Prostate gland (tissue), 2 donors: Measurements from ENCODE around the gene STXBP6. TPM values are rescaled to one million over a fixed set of nuclear protein-coding genes. Genes with fewer than 3 reads are reported as not detected.

Experiments
- DNase-seq: peaks from one replicate; pipeline ENCODE4 v3.0.0-alpha.2; 2019; ENCODE audit warnings: low spot score
- H3K27ac ChIP-seq, 2 donors: fragments of 200-600 bp; sonication (generic); 2 replicates each; pipeline ENCODE4 v1.5.1; 2017 to 2019
- H3K27me3 ChIP-seq: fragments of 200-600 bp; sonication (generic); replicated peaks from 2 replicates; pipeline ENCODE4 v1.5.1; 2019; ENCODE audit not compliant: insufficient read depth
- H3K36me3 ChIP-seq, 2 donors: fragments of 200-600 bp; sonication (generic); 1 replicate in 1 of 2; 2 replicates in 1 of 2; pipeline versions ENCODE4 v1.5.1 to v1.8.1; 2017 to 2019
- H3K4me1 ChIP-seq: fragments of 200-600 bp; sonication (generic); replicated peaks from 2 replicates; pipeline ENCODE4 v1.5.1; 2019
- H3K4me3 ChIP-seq, 2 donors: fragments of 200-600 bp; sonication (generic); 2 replicates each; pipeline ENCODE4 v1.5.1; 2017 to 2019
- H3K9me3 ChIP-seq: fragments of 200-600 bp; sonication (generic); 2 replicates; pipeline ENCODE4 v1.5.1; 2017
- CTCF ChIP-seq, 4 experiments: fragments of 200-600 bp in 2 of 4; fragments of 450-650 bp in 2 of 4; sonication (generic) in 2 of 4; IDR thresholded peaks; 1 replicate in 3 of 4; 2 replicates in 1 of 4; pipeline ENCODE4 v1.5.1; 2016 to 2019; ENCODE audit warnings: antibody characterized with exemption in 4 of 4, mild to moderate bottlenecking in 2 of 4, moderate library complexity in 2 of 4
- POLR2A ChIP-seq: fragments of 450-650 bp; IDR thresholded peaks from one replicate; pipeline ENCODE4 v1.6.1; 2016; ENCODE audit warnings: antibody characterized with exemption, mild to moderate bottlenecking
- POLR2AphosphoS5 ChIP-seq: sonication (generic); formaldehyde crosslinking; IDR thresholded peaks from one replicate; pipeline ENCODE4 v1.6.1; 2017; ENCODE audit warnings: antibody characterized with exemption
- WGBS: methylation state at CpG from one replicate; pipeline ENCODE4 v1.1.5; 2018; 5-methylcytosine and 5-hydroxymethylcytosine counted together
- intact Hi-C: fragments of 100-400 bp; cut with DNase I; formaldehyde crosslinking; loops from one replicate; pipeline ENCODE4 v1.14.2; 2022
- total RNA-seq, 2 donors: library from RNA; depleted of rRNA; stranded (reverse); fragments of >200 nt; gene quantifications; one replicate each; pipeline ENCODE4 v1.1.0, GENCODE V29; 2016

Gene STXBP6
- total RNA-seq, 2 donors from 2014 or later: 12.4 to 32.3 TPM

- no peaks in the 10 kb centered on the region for H3K4me1 ChIP-seq
- H3K27me3 ChIP-seq: no peaks in the 10 kb centered on the region
- H3K27ac ChIP-seq: no peak overlapping the region
- H3K9me3 ChIP-seq: no peaks in the 10 kb centered on the region
- intact Hi-C loops: no loop called here
- H3K36me3 ChIP-seq: no peaks in the 10 kb centered on the region
- TF ChIP-seq POLR2AphosphoS5: no peak
- TF ChIP-seq CTCF (IDR thresholded peaks at IDR 0.05): no peak
- DNase-seq: no peak
- H3K4me3 ChIP-seq: no peak overlapping the region
- WGBS: 96% methylated on average over 10 of the region's 10 CpGs
Measured at GRCh38 chr14:25032092-25032784, 17.7 kb downstream of the STXBP6 start.

- Histone ChIP-seq H3K4me3 (no peak overlapping the region), H3K4me1 (no peaks in the 10 kb centered on the region), H3K27ac (no peak overlapping the region), H3K9me3 (no peaks in the 10 kb centered on the region), H3K27me3 (no peaks in the 10 kb centered on the region), H3K36me3 (no peaks in the 10 kb centered on the region)
- no peak for TF ChIP-seq CTCF (IDR thresholded peaks at IDR 0.05)
- no peak for TF ChIP-seq POLR2AphosphoS5
- no peak for TF ChIP-seq POLR2A
- no peak for DNase-seq
- 91% methylated on average over 4 of the region's 4 CpGs for WGBS
- intact Hi-C loops: no loop called here
Measured at GRCh38 chr14:25026476-25027137, 23.3 kb downstream of the STXBP6 start.

GRCh38 chr14:25019892-25020291 lies 30.1 kb downstream of the STXBP6 start:
- no peak overlapping the region for H3K4me3 ChIP-seq
- 83% methylated on average over 1 of the region's 1 CpG for WGBS
- intact Hi-C loops: no loop called here
- no peak for TF ChIP-seq CTCF (IDR thresholded peaks at IDR 0.05)
- no peak for TF ChIP-seq POLR2A
- no peak for TF ChIP-seq POLR2AphosphoS5
- H3K27ac ChIP-seq: no peak overlapping the region
- no peaks in the 10 kb centered on the region for H3K9me3 ChIP-seq
- no peaks in the 10 kb centered on the region for H3K36me3 ChIP-seq
- H3K4me1 ChIP-seq: no peaks in the 10 kb centered on the region
- no peaks in the 10 kb centered on the region for H3K27me3 ChIP-seq
- DNase-seq: no peak

GRCh38 chr14:25017562-25017961 lies 32.4 kb downstream of the STXBP6 start:
- Histone ChIP-seq H3K4me3 (no peak overlapping the region), H3K4me1 (no peaks in the 10 kb centered on the region), H3K9me3 (no peaks in the 10 kb centered on the region), H3K27ac (no peak overlapping the region), H3K36me3 (no peaks in the 10 kb centered on the region), H3K27me3 (no peaks in the 10 kb centered on the region)
- TF ChIP-seq CTCF (IDR thresholded peaks at IDR 0.05): no peak
- no peak for TF ChIP-seq POLR2A
- no peak for TF ChIP-seq POLR2AphosphoS5
- intact Hi-C loops: no loop called here
- no peak for DNase-seq
- 78% methylated on average over 2 of the region's 2 CpGs for WGBS

GRCh38 chr14:25015761-25016160 lies 34.2 kb downstream of the STXBP6 start:
- Histone ChIP-seq H3K36me3 (no peaks in the 10 kb centered on the region), H3K9me3 (no peaks in the 10 kb centered on the region), H3K4me3 (no peak overlapping the region), H3K4me1 (no peaks in the 10 kb centered on the region), H3K27me3 (no peaks in the 10 kb centered on the region), H3K27ac (no peak overlapping the region)
- intact Hi-C loops: no loop called here
- 92% methylated on average over 1 of the region's 1 CpG for WGBS
- no peak for TF ChIP-seq CTCF (IDR thresholded peaks at IDR 0.05)
- TF ChIP-seq POLR2AphosphoS5: no peak
- TF ChIP-seq POLR2A: no peak
- DNase-seq: no peak
